DOHH2 (cell line): Measurements from ENCODE around the gene GRHL3.

ENCODE experiments used
- CTCF ChIP-seq: fragments of 200-600 bp; sonication (generic); IDR thresholded peaks from one replicate; pipeline ENCODE4 v1.5.1; 2014; ENCODE audit warnings: antibody characterized with exemption, mild to moderate bottlenecking, low read depth, low read length; ENCODE audit not compliant: poor library complexity, severe bottlenecking
- EZH2phosphoT487 ChIP-seq: fragments of 200-600 bp; sonication (generic); IDR thresholded peaks from 2 replicates; pipeline ENCODE4 v1.6.1; 2017; ENCODE audit warnings: borderline replicate concordance, mild to moderate bottlenecking, antibody characterized with exemption, low read length, moderate library complexity, mixed read lengths

GRCh38 chr1:24403806-24404205 lies 84.6 kb downstream of the GRHL3 start:
- TF ChIP-seq EZH2phosphoT487 (no peak), CTCF (no peak)
